K562 (cell line): ENCODE measurements around the gene CCDC28B. TPM values are rescaled to one million over a fixed set of nuclear protein-coding genes. Genes with fewer than 3 reads are reported as not detected.

Experiments used
- BCLAF1 ChIP-seq, 2 experiments: fragments of 450-650 bp in 1 of 2; IDR thresholded peaks; 2 replicates each; pipeline ENCODE4 v1.6.1; 2011 to 2017; ENCODE audit warnings: low read depth in 2 of 2, antibody characterized with exemption in 1 of 2, borderline replicate concordance in 1 of 2, low read length in 1 of 2, mild to moderate bottlenecking in 1 of 2, mixed read lengths in 1 of 2; ENCODE audit not compliant: control insufficient read depth in 1 of 2
- BCOR ChIP-seq: fragments of 450-650 bp; IDR thresholded peaks from 2 replicates; pipeline ENCODE4 v1.6.1; 2016
- HIVEP1 ChIP-seq: fragments of 250-450 bp; sonication (Bioruptor Pico); IDR thresholded peaks from 2 replicates; pipeline ENCODE4 v1.4.0; 2020; ENCODE audit warnings: mild to moderate bottlenecking
- HMBOX1 ChIP-seq: sonication (generic); IDR thresholded peaks from 2 replicates; pipeline ENCODE4 v1.6.1; 2016
- MBD2 ChIP-seq: sonication (generic); IDR thresholded peaks from 2 replicates; pipeline ENCODE4 v1.6.1; 2016; ENCODE audit warnings: low read depth, borderline replicate concordance
- MLX ChIP-seq, 2 experiments: fragments of 450-650 bp in 1 of 2; sonication (generic) in 1 of 2; formaldehyde crosslinking; conservative IDR thresholded peaks; 2 replicates each; pipeline versions ENCODE4 v1.4.0 to v1.8.1; 2020 to 2022; ENCODE audit warnings: mild to moderate bottlenecking in 1 of 2, missing genetic modification reagents in 1 of 2
- OTX1 ChIP-seq: fragments of 450-650 bp; formaldehyde crosslinking; IDR thresholded peaks from 2 replicates; pipeline ENCODE4 v1.4.0; 2022; ENCODE audit warnings: mild to moderate bottlenecking
- RB1 ChIP-seq: fragments of 450-650 bp; IDR thresholded peaks from 2 replicates; pipeline ENCODE4 v1.6.1; 2017; ENCODE audit warnings: low read depth, mild to moderate bottlenecking
- USF1 ChIP-seq: sonication (generic); formaldehyde crosslinking; IDR thresholded peaks from 2 replicates; pipeline ENCODE4 v1.9.0; 2022; ENCODE audit warnings: mild to moderate bottlenecking, missing genetic modification reagents
- ZNF143 ChIP-seq: sonication (generic); formaldehyde crosslinking; IDR thresholded peaks from 2 replicates; pipeline ENCODE4 v1.9.0; 2022; ENCODE audit warnings: mild to moderate bottlenecking, missing genetic modification reagents
- ZNF174 ChIP-seq: fragments of 250-450 bp; sonication (Bioruptor Pico); IDR thresholded peaks from 2 replicates; pipeline ENCODE4 v1.4.0; 2020; ENCODE audit warnings: mild to moderate bottlenecking
- ZNF589 ChIP-seq: fragments of 200-800 bp; sonication (Bioruptor generic); IDR thresholded peaks from 2 replicates; pipeline ENCODE4 v1.6.1; 2016; ENCODE audit warnings: low read depth, missing genetic modification characterization, missing compliant biosample characterization
- ZNF592 ChIP-seq: fragments of 450-650 bp; IDR thresholded peaks from 2 replicates; pipeline ENCODE4 v1.6.1; 2017; ENCODE audit warnings: antibody characterized with exemption, mild to moderate bottlenecking
- ZNF717 ChIP-seq: fragments of 250-450 bp; sonication (Bioruptor Pico); IDR thresholded peaks from 2 replicates; pipeline ENCODE4 v1.5.0; 2021
- ZNF76 ChIP-seq: fragments of 250-450 bp; sonication (Bioruptor Pico); IDR thresholded peaks from 2 replicates; pipeline ENCODE4 v1.4.0; 2020; ENCODE audit warnings: mild to moderate bottlenecking, moderate library complexity, borderline replicate concordance
- ZNF79 ChIP-seq: fragments of 250-450 bp; sonication (Bioruptor Pico); IDR thresholded peaks from 2 replicates; pipeline ENCODE4 v1.4.0; 2020; ENCODE audit warnings: low read depth, mild to moderate bottlenecking, moderate library complexity
- polyA plus RNA-seq, 8 experiments: library from polyadenylated mRNA; depleted of rRNA in 4 of 8; stranded (reverse) in 5 of 8; unstranded in 3 of 8; fragments of >200 nt; fragmentation: Nextera tagmentation in 2 of 8; fragmentation: Illumina TruSeq in 1 of 8; extraction: Ambion mirVana in 2 of 8; extraction: Trizol in 1 of 8; gene quantifications; 2 replicates each; pipeline versions ENCODE4 v1.2.1 to v1.2.3, GENCODE V29; 2011 to 2014; ENCODE audit warnings: inconsistent platforms in 1 of 8, missing spikeins in 1 of 8
- total RNA-seq, 7 experiments: library from RNA; depleted of rRNA in 6 of 7; stranded (reverse); fragments of >200 nt in 6 of 7; fragmentation: Illumina TruSeq in 2 of 7; extraction: Trizol in 2 of 7; gene quantifications; 2 replicates each; pipeline versions ENCODE4 v1.2.1 to v1.2.3, GENCODE V29; 2011 to 2021; ENCODE audit warnings: low replicate concordance in 1 of 7

The CCDC28B gene
- total and polyA plus RNA-seq, 9 of the 15 experiments (the other 6 are each of a cell fraction or from before 2014, with no cell fraction given): 5.7 to 54.5 (median 31.7) TPM

GRCh38 chr1:32205401-32206370 lies 5.3 kb downstream of the CCDC28B start, which contains the start of gene IQCC (continued):
- no peak for TF ChIP-seq BCLAF1 (IDR thresholded peaks at IDR 0.05; ENCODE audit: borderline replicate concordance in 1 of 2, control insufficient read depth in 1 of 2, low read depth in 2 of 2, low read length in 1 of 2)
- peak; percentile 92 for TF ChIP-seq MBD2
- TF ChIP-seq ZNF143 (CRISPR knock-in tag): peak; percentile 54
- TF ChIP-seq ZNF174 (CRISPR knock-in tag): no peak
- TF ChIP-seq OTX1 (CRISPR knock-in tag): 0 out of 2 replicates have a peak, but pooled peaks have one; percentile 4
- TF ChIP-seq ZNF592: peak; percentile 60; the same call in 1 of the 2 replicates
- no peak for TF ChIP-seq ZNF717 (CRISPR knock-in tag)
- TF ChIP-seq USF1 (CRISPR knock-in tag): peak; percentile 64; the same call in 1 of the 2 replicates
- peak; percentile 99 for TF ChIP-seq RB1
- no peak for TF ChIP-seq ZNF79 (CRISPR knock-in tag)
- no peak for TF ChIP-seq ZNF76
- TF ChIP-seq HMBOX1: no peak
- TF ChIP-seq BCOR: no peak
- TF ChIP-seq HIVEP1 (CRISPR knock-in tag): no peak
- no peak for TF ChIP-seq ZNF589 (CRISPR knock-in tag)
- 0 out of 4 replicates have a peak, but pooled peaks of 1 of the 2 experiments have one; percentile 5 for TF ChIP-seq MLX (CRISPR knock-in tag; conservative IDR thresholded peaks at IDR 0.05)
